ENCODE results near the gene TMEM80. TPM values are rescaled to one million over a fixed set of nuclear protein-coding genes. Genes with fewer than 3 reads are reported as not detected.

TMEM80 gene
- total RNA-seq, 2 donors from 2014 or later = 18.4 to 36.6 TPM

DNA sequence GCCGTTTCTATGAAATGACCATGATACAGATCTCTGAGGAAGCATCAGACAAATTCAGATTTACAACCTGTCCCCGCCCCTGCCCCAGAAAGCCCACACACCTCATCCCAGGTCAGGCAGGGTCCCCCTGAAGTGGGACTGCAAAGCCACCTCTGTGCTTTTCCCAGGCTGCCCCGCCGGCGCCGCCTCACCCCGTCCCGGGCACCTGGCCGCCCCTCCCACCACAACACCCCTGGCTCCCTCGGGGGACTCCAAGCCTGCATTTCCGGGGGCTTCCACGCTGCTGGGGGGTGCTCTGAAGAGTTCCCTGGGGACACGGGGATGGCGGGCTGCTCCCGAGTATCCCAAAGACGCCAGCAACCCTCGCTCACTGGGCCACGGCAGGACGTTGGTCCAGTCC is 35.3 kb upstream of the TMEM80 start:
- TF ChIP-seq, protein P1, sequence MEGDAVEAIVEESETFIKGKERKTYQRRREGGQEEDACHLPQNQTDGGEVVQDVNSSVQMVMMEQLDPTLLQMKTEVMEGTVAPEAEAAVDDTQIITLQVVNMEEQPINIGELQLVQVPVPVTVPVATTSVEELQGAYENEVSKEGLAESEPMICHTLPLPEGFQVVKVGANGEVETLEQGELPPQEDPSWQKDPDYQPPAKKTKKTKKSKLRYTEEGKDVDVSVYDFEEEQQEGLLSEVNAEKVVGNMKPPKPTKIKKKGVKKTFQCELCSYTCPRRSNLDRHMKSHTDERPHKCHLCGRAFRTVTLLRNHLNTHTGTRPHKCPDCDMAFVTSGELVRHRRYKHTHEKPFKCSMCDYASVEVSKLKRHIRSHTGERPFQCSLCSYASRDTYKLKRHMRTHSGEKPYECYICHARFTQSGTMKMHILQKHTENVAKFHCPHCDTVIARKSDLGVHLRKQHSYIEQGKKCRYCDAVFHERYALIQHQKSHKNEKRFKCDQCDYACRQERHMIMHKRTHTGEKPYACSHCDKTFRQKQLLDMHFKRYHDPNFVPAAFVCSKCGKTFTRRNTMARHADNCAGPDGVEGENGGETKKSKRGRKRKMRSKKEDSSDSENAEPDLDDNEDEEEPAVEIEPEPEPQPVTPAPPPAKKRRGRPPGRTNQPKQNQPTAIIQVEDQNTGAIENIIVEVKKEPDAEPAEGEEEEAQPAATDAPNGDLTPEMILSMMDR (IDR thresholded peaks at IDR 0.05) = no peak
- H3K4me1 ChIP-seq = peaks cover 5% of the 10 kb centered on the region
- no peaks in the 10 kb centered on the region for H3K27me3 ChIP-seq
- H3K27ac ChIP-seq = no peak overlapping the region
- intact Hi-C loops (cut with DNase I) = loop anchor here (5.0 kb wide), 1 partner anchor 67 kb away; no protein-coding TSS in a partner anchor
- no peak overlapping the region for H3K9ac ChIP-seq (ENCODE audit: low read depth in 2 of 2, low read length in 2 of 2)
- H3K36me3 ChIP-seq = peaks cover 6% of the 10 kb centered on the region
- no peak overlapping the region for H3K4me3 ChIP-seq
- no peaks in the 10 kb centered on the region for H3K9me3 ChIP-seq
- DNase-seq = no peak

DNA sequence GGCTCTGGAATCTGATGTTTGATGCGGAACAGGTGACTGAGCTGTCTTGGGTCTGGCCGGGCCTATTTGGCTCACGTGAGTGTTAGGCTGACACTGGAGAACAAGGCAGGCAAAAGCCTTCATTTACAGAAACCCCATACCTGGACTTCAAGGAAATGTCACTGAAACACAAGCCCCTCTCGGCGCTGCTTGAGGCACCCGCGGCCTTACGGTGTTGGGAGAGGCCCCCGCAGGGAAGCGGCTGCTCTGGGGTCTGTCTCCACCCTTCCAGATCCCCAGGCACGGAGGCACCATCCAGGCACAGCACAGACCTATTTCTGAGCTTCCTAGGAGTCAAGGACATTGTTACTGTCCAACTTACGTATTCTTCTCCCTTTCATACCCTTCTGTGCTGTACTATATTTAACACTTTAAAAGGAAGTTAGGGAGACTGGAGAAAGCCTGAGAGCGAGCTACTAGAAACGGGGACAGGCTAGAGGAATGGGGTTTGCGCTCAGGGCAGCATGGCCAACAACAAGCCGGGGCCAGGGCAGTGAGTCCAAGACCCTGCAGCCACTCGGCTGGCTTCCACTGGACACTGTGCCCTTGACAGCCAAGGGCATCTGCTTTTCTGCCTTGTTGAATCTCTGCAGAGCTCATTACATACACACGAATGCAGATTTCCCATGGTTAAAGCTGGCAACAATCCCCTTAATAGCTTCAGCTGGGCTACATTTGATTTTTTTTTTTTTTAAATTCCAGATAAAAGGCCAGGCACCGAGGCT is 34.8 kb upstream of the TMEM80 start:
- Histone ChIP-seq H3K27me3 (no peaks in the 10 kb centered on the region), H3K27ac (no peak overlapping the region), H3K9ac (ENCODE audit: low read depth in 2 of 2, low read length in 2 of 2) (no peak overlapping the region), H3K4me1 (no peaks in the 10 kb centered on the region), H3K36me3 (peaks cover 6% of the 10 kb centered on the region), H3K4me3 (no peak overlapping the region), H3K9me3 (no peaks in the 10 kb centered on the region)
- intact Hi-C loops (cut with DNase I) = loop anchor here (5.0 kb wide), 1 partner anchor 66 kb away; no protein-coding TSS in a partner anchor
- no peak for DNase-seq
- TF ChIP-seq, protein P1 (IDR thresholded peaks at IDR 0.05) = no peak

DNA sequence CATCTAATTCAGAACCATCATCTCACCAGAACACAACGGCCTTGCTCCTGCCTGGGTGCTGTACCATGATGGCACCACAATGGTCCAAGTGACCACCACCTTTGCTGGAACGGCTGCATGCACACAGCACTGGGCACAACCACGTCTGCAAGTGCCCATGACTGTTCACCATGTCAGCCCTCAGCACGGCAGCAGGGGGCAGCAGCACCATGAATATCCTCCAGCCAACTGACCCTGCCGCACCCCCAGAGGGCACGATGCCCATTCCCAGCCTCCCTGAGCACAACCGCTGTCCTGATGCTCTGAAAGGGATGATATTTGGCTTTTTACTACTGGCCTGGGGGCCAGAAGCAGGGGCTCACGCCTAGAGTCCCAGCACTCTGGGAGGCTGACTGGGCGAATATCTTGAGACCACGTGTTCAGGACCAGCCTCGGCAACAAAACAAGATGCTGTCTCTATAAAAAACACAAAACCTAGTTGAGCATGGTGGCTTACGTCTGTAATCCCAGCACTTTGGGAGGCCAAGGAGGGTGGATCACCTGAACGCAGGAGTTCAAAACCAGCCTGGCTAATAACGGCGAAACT is 32.8 kb upstream of the TMEM80 start:
- no peak overlapping the region for H3K9ac ChIP-seq (ENCODE audit: low read depth in 2 of 2, low read length in 2 of 2)
- H3K27ac ChIP-seq = no peak overlapping the region
- DNase-seq = peak; percentile 73
- H3K9me3 ChIP-seq = no peaks in the 10 kb centered on the region
- TF ChIP-seq, protein P1 (IDR thresholded peaks at IDR 0.05) = peak; percentile 73
- peaks cover 6% of the 10 kb centered on the region for H3K36me3 ChIP-seq
- H3K27me3 ChIP-seq = no peaks in the 10 kb centered on the region
- no peaks in the 10 kb centered on the region for H3K4me1 ChIP-seq
- intact Hi-C loops (cut with DNase I) = loop anchor here (5.0 kb wide), 1 partner anchor 65 kb away; no protein-coding TSS in a partner anchor
- no peak overlapping the region for H3K4me3 ChIP-seq

DNA sequence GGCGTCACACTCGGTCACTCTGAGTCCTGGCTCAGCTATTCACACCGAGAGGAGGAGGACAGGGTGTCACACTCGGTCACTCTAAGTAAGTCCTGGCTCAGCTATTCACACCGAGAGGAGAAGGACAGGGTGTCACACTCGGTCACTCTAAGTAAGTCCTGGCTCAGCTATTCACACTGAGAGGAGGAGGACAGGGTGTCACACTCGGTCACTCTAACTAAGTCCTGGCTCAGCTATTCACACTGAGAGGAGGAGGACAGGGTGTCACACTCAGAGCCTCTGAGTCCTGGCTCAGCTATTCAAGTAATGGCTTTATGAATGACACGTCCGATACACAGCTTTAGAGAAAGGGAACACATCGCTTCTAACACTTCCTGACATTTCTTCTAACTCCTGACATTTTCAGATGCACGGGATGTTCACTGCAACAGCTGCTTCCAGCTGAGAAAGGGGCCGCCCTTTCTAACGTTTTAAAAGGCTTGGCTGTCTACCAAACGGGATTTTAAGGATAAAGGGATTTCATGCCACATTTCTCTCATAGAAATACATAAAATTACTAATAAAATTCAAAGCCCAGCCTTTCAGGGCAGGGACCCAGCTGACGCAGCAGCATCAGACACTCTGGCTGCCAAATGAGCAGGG is 30.4 kb upstream of the TMEM80 start:
- intact Hi-C loops (cut with DNase I) = no loop called here
- Histone ChIP-seq H3K4me1 (no peaks in the 10 kb centered on the region), H3K27ac (peak overlapping the region; percentile 44), H3K36me3 (no peaks in the 10 kb centered on the region), H3K9ac (ENCODE audit: low read depth in 2 of 2, low read length in 2 of 2) (no peak overlapping the region), H3K27me3 (no peaks in the 10 kb centered on the region), H3K4me3 (no peak overlapping the region), H3K9me3 (no peaks in the 10 kb centered on the region)
- no peak for DNase-seq
- TF ChIP-seq, protein P1 (IDR thresholded peaks at IDR 0.05) = no peak

DNA sequence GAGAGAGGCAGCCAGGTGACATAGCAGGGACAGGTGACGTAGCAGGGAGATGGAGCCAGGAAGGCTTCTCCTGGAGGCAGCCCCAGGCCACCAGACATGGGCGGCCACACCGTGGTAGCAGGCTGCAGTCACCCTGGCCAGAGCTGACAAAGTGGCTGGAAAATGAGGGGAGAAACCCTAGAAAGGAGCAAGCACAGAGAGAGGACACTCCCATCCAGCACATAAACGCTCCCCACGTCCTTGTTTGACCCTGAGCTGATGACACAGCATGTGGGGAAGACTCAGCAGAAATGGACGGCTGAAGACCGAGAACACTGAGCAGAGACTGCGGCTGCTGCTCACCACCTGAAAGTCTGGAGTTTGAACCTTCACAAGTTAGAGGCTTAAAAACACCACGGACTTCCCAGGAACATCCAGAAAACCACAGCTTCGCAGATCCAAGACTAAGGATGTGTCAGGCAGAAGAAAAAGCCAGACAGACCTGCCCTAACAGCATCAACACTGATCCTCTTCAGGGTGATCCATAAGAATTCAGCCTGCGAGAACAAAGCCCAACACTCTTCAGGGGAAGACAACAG is 29.8 kb upstream of the TMEM80 start:
- TF ChIP-seq, protein P1 (IDR thresholded peaks at IDR 0.05) = no peak
- Histone ChIP-seq H3K36me3 (no peaks in the 10 kb centered on the region), H3K27me3 (no peaks in the 10 kb centered on the region), H3K4me3 (no peak overlapping the region), H3K9ac (ENCODE audit: low read depth in 2 of 2, low read length in 2 of 2) (no peak overlapping the region), H3K27ac (peak overlapping the region; percentile 44), H3K9me3 (no peaks in the 10 kb centered on the region), H3K4me1 (no peaks in the 10 kb centered on the region)
- DNase-seq = no peak
- intact Hi-C loops (cut with DNase I) = no loop called here
